IMR-90 (cell line): ENCODE results near the gene SIGLEC7. TPM values are rescaled to one million over a fixed set of nuclear protein-coding genes. Genes with fewer than 3 reads are reported as not detected.

Experiments used
- ATAC-seq: fragments of 200-7000 bp; cut with Tn5 transposase; 2 replicates; pipeline ENCODE4 v1.9.1; 2020; ENCODE audit warnings: low read depth, mild to moderate bottlenecking, moderate library complexity
- BruUV-seq: library from RNA; stranded (reverse); fragments of 400-500 nt; replicated peaks from 2 replicates; lab custom pipeline; 2021; lab: Mats Ljungman, UMichigan
- CTCF ChIA-PET: fragments of 300-600 bp; formaldehyde crosslinking; extraction: SDS; loops from one replicate; lab custom pipeline; 2021; ENCODE audit warnings: antibody characterized with exemption; lab: Yijun Ruan, JAX
- POLR2A ChIA-PET: fragments of 300-600 bp; sonication (Branson Sonifier 250); formaldehyde crosslinking; loops from one replicate; lab custom pipeline; 2022; ENCODE audit warnings: antibody characterized with exemption; ENCODE audit not compliant: unreplicated experiment; lab: Charles Lee
- DNase-seq: peaks from one replicate; pipeline ENCODE4 v3.0.0; 2013
- H2AFZ ChIP-seq: replicated peaks from 2 replicates; pipeline ENCODE3; 2013; ENCODE audit warnings: low read length, mild to moderate bottlenecking; ENCODE audit not compliant: poor library complexity
- H2AK5ac ChIP-seq: 2 replicates; pipeline ENCODE4 v1.6.1; 2013; ENCODE audit warnings: low read depth, low read length, inconsistent platforms
- H2AK9ac ChIP-seq: replicated peaks from 2 replicates; pipeline ENCODE3; 2013; ENCODE audit warnings: mild to moderate bottlenecking, low read depth, low read length, moderate library complexity; ENCODE audit not compliant: poor library complexity
- H2BK120ac ChIP-seq: 2 replicates; pipeline ENCODE4 v1.6.1; 2013; ENCODE audit warnings: low read depth, low read length, inconsistent platforms
- H2BK15ac ChIP-seq: 3 replicates; pipeline ENCODE4 v1.6.1; 2013; ENCODE audit warnings: low read depth, low read length, inconsistent platforms
- H2BK20ac ChIP-seq: 2 replicates; pipeline ENCODE4 v1.6.1; 2013; ENCODE audit warnings: low read depth, mild to moderate bottlenecking, inconsistent platforms, low read length, moderate library complexity
- H2BK5ac ChIP-seq: 2 replicates; pipeline ENCODE4 v1.6.1; 2013; ENCODE audit warnings: mild to moderate bottlenecking, low read depth, low read length, inconsistent platforms; ENCODE audit not compliant: poor library complexity, severe bottlenecking
- H3K14ac ChIP-seq: replicated peaks from 2 replicates; pipeline ENCODE4 v1.6.1; 2013; ENCODE audit warnings: low read depth, low read length, inconsistent platforms
- H3K18ac ChIP-seq: 2 replicates; pipeline ENCODE4 v1.6.1; 2013; ENCODE audit warnings: low read depth, low read length, control low read depth
- H3K23ac ChIP-seq: 2 replicates; pipeline ENCODE4 v1.6.1; 2013; ENCODE audit warnings: low read depth, low read length, inconsistent platforms
- H3K27ac ChIP-seq: 2 replicates; pipeline ENCODE4 v1.5.1; 2013; ENCODE audit warnings: mild to moderate bottlenecking, control low read depth, low read length; ENCODE audit not compliant: insufficient read depth
- H3K27me3 ChIP-seq: 2 replicates; pipeline ENCODE4 v1.6.1; 2013; ENCODE audit warnings: low read length; ENCODE audit not compliant: control insufficient read depth, insufficient read depth
- H3K36me3 ChIP-seq: 2 replicates; pipeline ENCODE4 v1.6.1; 2013; ENCODE audit warnings: low read length, mixed read lengths; ENCODE audit not compliant: control insufficient read depth, insufficient read depth
- H3K4ac ChIP-seq: 2 replicates; pipeline ENCODE4 v1.6.1; 2013; ENCODE audit warnings: low read depth, low read length, inconsistent platforms
- H3K4me1 ChIP-seq: 2 replicates; pipeline ENCODE4 v1.6.1; 2013; ENCODE audit warnings: low read length, mixed read lengths; ENCODE audit not compliant: control insufficient read depth, insufficient read depth
- H3K4me2 ChIP-seq: 2 replicates; pipeline ENCODE4 v1.6.1; 2013; ENCODE audit warnings: low read depth, mild to moderate bottlenecking, control low read depth, low read length, moderate library complexity
- H3K4me3 ChIP-seq: 2 replicates; pipeline ENCODE4 v1.5.1; 2013; ENCODE audit warnings: low read depth, mild to moderate bottlenecking, control low read depth, low read length, moderate library complexity; ENCODE audit not compliant: insufficient read depth
- H3K56ac ChIP-seq: 2 replicates; pipeline ENCODE4 v1.6.1; 2013; ENCODE audit warnings: low read length, inconsistent platforms; ENCODE audit not compliant: insufficient read depth; ENCODE audit errors: extremely low read depth
- H3K79me1 ChIP-seq, 2 experiments: 2 replicates each; pipeline ENCODE4 v1.6.1; 2013; ENCODE audit warnings: low read length in 2 of 2, inconsistent platforms in 1 of 2, low read depth in 1 of 2
- H3K9ac ChIP-seq: 2 replicates; pipeline ENCODE4 v1.6.1; 2013; ENCODE audit warnings: low read depth, low read length, control low read depth
- H3K9me1 ChIP-seq: 2 replicates; pipeline ENCODE4 v1.6.1; 2013; ENCODE audit warnings: low read length, inconsistent platforms; ENCODE audit not compliant: insufficient read depth
- H3K9me3 ChIP-seq: 2 replicates; pipeline ENCODE4 v1.6.1; 2013; ENCODE audit warnings: low read length; ENCODE audit not compliant: control insufficient read depth, insufficient read depth
- H4K20me1 ChIP-seq: 2 replicates; pipeline ENCODE4 v1.6.1; 2013; ENCODE audit warnings: low read length, inconsistent platforms; ENCODE audit not compliant: insufficient read depth
- H4K5ac ChIP-seq: 2 replicates; pipeline ENCODE4 v1.6.1; 2013; ENCODE audit warnings: mild to moderate bottlenecking, low read depth, low read length, control low read depth
- H4K8ac ChIP-seq, 2 experiments: 2 replicates each; pipeline ENCODE4 v1.6.1; 2013; ENCODE audit warnings: low read depth in 2 of 2, low read length in 2 of 2, control low read depth in 1 of 2, inconsistent platforms in 1 of 2
- H4K91ac ChIP-seq: 2 replicates; pipeline ENCODE4 v1.6.1; 2013; ENCODE audit warnings: low read depth, low read length, inconsistent platforms; ENCODE audit not compliant: insufficient read depth
- CTCF ChIP-seq: conservative IDR thresholded peaks from 2 replicates; pipeline ENCODE4 v1.5.1; 2012; ENCODE audit warnings: mild to moderate bottlenecking, low read depth, low read length, improper control_type of control experiment
- ELK1 ChIP-seq: fragments of 150-350 bp; IDR thresholded peaks from 2 replicates; pipeline ENCODE4 v1.6.1; 2016; ENCODE audit warnings: low read depth, mild to moderate bottlenecking, low read length, moderate library complexity, borderline replicate concordance
- MAFK ChIP-seq: IDR thresholded peaks from 2 replicates; pipeline ENCODE4 v1.6.1; 2012; ENCODE audit warnings: low read depth, low read length, improper control_type of control experiment
- RCOR1 ChIP-seq: IDR thresholded peaks from 2 replicates; pipeline ENCODE4 v1.6.1; 2012; ENCODE audit warnings: mild to moderate bottlenecking, low read length, improper control_type of control experiment; ENCODE audit not compliant: insufficient replicate concordance
- RFX5 ChIP-seq: IDR thresholded peaks from 2 replicates; pipeline ENCODE4 v1.8.0; 2012; ENCODE audit warnings: low read depth, mild to moderate bottlenecking, low read length, moderate library complexity
- SMC3 ChIP-seq: fragments of 150-350 bp; IDR thresholded peaks from 2 replicates; pipeline ENCODE4 v1.6.1; 2016; ENCODE audit warnings: low read depth, mild to moderate bottlenecking, antibody characterized with exemption, low read length, moderate library complexity
- WGBS, 2 experiments: methylation state at CpG; one replicate each; pipeline versions ENCODE4 v1.1.5 to v1.1.7; 2013; ENCODE audit warnings: missing lambda C conversion rate in 2 of 2; ENCODE audit not compliant: insufficient read length in 1 of 2; ENCODE audit errors: extremely low coverage in 2 of 2; 5-methylcytosine and 5-hydroxymethylcytosine counted together
- dilution Hi-C: fragments of 300-500 bp; cut with HindIII; formaldehyde crosslinking; loops from one replicate; pipeline ENCODE4 v1.14.3; 2018; ENCODE audit warnings: low sequenced_read_pairs; ENCODE audit not compliant: unreplicated experiment
- in situ Hi-C: fragments of 300-500 bp; cut with MboI; formaldehyde crosslinking; loops from 3 replicates; pipeline ENCODE4 v1.14.3; 2019; ENCODE audit warnings: low sequenced_read_pairs, inconsistent platforms, mixed read lengths
- intact Hi-C: fragments of 100-400 bp; cut with micrococcal nuclease; formaldehyde crosslinking; loops from 2 replicates; pipeline ENCODE4 v1.10.0; 2022
- polyA plus RNA-seq, 3 experiments: library from polyadenylated mRNA; depleted of rRNA; stranded (reverse); fragments of >200 nt; gene quantifications; 2 replicates each; pipeline ENCODE4 v1.2.3, GENCODE V29; 2012; ENCODE audit warnings: low replicate concordance in 1 of 3
- total RNA-seq: library from RNA; depleted of rRNA; stranded (reverse); fragments of >200 nt; gene quantifications from 2 replicates; pipeline ENCODE4 v1.2.3, GENCODE V29; 2012

The SIGLEC7 gene
- total and polyA plus RNA-seq, 2 of the 4 experiments (the other 2 are of a cell fraction) = not detected

GRCh38 chr19:51103926-51104341 lies 38.2 kb upstream of the SIGLEC7 start:
- H2BK20ac ChIP-seq = no peak overlapping the region
- peaks cover 27 to 58% of the 10 kb centered on the region in 2 experiments for H3K79me1 ChIP-seq
- intact Hi-C loops (loop anchor here (10.0 kb wide), 2 partner anchors 299 to 379 kb away; partner anchors contain the start of gene CLEC11A), dilution Hi-C loops (no loop called here), in situ Hi-C loops (no loop called here)
- no peaks in the 10 kb centered on the region for H3K9me3 ChIP-seq
- no peak overlapping the region for H2AFZ ChIP-seq
- no peak for ATAC-seq
- H3K9ac ChIP-seq = no peak overlapping the region
- H3K56ac ChIP-seq = no peak overlapping the region
- no peak overlapping the region for H3K14ac ChIP-seq
- peaks cover 15% of the 10 kb centered on the region for H4K20me1 ChIP-seq
- ChIA-PET CTCF (no interaction called here), POLR2A (no interaction called here)
- BruUV-seq = no TSS peak
- no peak overlapping the region for H2BK15ac ChIP-seq
- H3K23ac ChIP-seq = no peak overlapping the region
- H2AK5ac ChIP-seq = no peak overlapping the region
- H3K18ac ChIP-seq = no peak overlapping the region
- no peak overlapping the region for H4K5ac ChIP-seq
- no peak overlapping the region for H2BK5ac ChIP-seq
- no peak overlapping the region for H3K4me3 ChIP-seq
- no peak overlapping the region for H3K27ac ChIP-seq
- no peak overlapping the region for H2AK9ac ChIP-seq
- no peak for DNase-seq
- H3K4me2 ChIP-seq = no peak overlapping the region
- H2BK120ac ChIP-seq = no peak overlapping the region
- 76% methylated on average over 44 of the region's 49 CpGs; no CpG with 5 or more reads in 1 of the 2 experiments for WGBS, 2 experiments
- H3K27me3 ChIP-seq = no peaks in the 10 kb centered on the region
- no peak overlapping the region for H3K4ac ChIP-seq
- no peaks in the 10 kb centered on the region for H3K4me1 ChIP-seq
- no peak overlapping the region for H4K8ac ChIP-seq
- peaks cover 8% of the 10 kb centered on the region; the same call in 1 of the 2 replicates for H3K9me1 ChIP-seq
- no peak for TF ChIP-seq CTCF
- TF ChIP-seq RCOR1 = no peak
- TF ChIP-seq MAFK = no peak
- no peak for TF ChIP-seq RFX5
- TF ChIP-seq SMC3 = no peak
- no peak for TF ChIP-seq ELK1
- peaks cover 21% of the 10 kb centered on the region for H3K36me3 ChIP-seq
- no peak overlapping the region for H4K91ac ChIP-seq
